Stimulated activated CD8-positive, alpha-beta memory T cell treated with anti-CD3 and anti-CD28 coated beads, Interleukin-15, amount 100 ng/mL, for 48 hours (primary cell): Measurements from ENCODE around the gene RXFP1.

Experiments
- DNase-seq, 2 donors: peaks; one replicate each; pipeline ENCODE4 v3.0.0-alpha.2; 2020; ENCODE audit warnings: low read depth in 2 of 2

The RXFP1 gene

DNA sequence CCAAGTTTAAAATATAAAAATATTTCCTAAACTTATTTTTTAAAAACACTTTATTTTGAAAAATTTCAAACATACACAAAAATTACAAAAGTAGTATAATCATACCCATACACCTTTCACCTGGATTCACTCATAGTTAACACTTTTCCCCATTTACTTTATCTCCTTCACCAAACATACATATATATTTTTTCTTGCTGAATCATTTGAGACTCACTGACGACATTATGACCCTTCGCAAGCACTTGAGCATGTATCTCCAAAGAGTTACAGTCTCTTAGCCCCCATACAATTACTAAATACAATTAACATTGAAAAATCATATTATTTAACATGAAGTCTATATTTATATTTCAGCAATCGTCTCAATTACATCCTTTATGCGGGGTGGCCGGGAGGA lies 19.8 kb downstream of the RXFP1 start:
- DNase-seq, result no peak

DNA sequence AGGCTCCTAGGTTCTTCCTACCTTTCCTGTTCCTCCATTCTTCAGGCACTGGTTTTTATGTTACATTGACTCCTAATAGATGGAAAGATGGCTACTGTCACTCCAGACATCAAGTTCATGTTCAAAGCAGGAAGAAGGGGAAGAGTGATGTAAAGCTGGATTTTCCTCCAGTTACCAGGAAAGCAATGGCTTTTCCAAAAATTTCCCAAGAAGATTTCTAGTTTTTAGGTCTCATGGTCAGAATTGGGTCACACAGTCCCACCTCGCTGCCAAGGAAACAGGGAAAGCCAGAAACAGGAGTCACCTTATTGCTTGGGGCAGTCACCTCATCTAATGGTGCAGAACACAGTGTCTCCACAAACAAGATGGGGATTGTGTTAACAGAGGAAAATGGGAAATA lies 21.5 kb downstream of the RXFP1 start:
- no peak for DNase-seq

DNA sequence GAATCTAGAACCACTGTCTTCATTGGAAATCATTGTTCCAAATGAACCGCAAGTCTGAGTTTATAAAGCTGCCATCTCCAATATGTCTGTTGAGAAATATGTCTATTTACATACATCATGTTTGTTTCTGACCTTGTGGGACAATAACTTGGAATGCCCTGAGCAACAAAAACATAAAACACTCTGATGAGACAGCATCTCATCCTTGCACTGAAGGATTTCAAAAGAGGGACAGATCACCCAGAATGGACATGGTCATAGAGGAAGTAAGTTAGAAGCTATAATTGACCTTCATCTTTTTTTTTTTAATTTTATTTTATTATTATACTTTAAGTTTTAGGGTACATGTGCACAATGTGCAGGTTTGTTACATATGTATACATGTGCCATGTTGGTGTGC lies 22.5 kb downstream of the RXFP1 start:
- no peak for DNase-seq

DNA sequence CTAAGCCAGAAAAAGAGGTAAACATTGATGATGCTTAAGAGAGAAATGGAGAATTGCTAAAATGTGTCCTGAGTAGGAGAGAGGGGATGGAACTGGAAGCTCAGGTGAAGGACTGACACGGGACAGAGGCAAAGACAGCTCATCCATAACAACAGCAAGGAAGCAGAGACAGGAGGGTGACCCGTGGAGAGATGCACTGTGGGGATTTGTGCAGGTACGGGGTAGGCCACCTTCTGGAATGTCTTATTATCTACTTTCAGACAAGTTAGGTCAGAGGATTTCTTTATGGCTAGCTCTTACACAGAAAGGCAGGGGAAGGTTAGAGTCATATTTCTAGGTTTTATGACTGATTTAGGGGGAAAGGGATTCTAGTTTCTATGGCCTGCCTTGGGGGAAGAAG lies 31.7 kb downstream of the RXFP1 start:
- no peak for DNase-seq

DNA sequence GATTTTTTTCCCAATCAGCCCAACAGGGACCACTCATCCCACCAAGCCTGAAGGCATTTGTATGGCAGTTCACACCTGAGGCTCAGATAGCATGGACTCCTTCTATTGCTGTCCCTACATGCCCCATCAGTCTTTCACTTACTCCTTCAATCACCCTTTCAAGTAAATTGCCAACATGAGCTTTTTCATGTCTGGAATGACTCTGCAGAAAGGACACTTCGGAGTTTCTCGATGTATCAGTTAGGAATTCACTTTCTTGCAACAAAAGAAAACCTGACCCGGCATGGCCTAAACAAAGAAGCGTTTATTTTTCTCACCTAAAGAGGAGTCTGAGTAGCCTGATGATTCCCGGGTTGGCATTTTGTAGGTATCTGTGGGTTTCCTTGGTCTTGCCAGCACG lies 38.6 kb downstream of the RXFP1 start:
- no peak for DNase-seq

DNA sequence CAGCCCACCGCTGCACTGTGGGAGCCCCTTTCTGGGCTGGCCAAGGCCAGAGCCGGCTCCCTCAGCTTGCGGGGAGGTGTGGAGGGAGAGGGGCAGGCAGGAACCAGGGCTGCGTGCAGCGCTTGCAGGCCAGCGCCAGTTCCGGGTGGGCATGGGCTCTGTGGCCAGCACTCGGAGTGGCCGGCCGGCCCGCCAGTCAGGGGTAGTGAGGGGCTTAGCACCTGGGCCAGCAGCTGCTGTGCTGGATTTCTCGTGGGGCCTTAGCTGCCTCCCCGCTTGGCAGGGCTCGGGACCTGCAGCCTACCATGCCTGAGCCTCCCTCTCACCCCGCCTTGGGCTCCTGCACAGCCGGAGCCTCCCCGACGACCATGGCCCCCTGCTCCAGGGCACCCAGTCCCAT lies 45.2 kb downstream of the RXFP1 start:
- no peak for DNase-seq

DNA sequence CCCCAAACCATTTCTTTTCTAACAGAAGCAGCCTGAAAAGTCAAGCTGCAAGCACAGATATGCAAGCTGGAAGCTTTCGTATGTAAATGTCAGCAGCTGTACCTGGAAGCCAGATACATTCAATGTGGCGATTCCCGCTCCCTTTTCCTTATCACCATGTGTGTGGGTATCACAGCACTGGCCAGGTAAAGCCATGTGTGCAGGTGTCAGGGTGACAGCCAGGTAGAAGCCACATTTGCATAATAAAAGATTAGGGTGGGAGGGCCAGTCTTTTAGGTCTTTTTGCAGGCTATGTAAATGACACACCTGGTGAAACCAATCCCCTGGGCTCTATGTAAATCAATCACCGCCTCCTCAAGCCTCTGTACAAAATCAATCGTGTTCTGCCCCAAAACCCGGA lies 50.1 kb downstream of the RXFP1 start:
- no peak for DNase-seq

DNA sequence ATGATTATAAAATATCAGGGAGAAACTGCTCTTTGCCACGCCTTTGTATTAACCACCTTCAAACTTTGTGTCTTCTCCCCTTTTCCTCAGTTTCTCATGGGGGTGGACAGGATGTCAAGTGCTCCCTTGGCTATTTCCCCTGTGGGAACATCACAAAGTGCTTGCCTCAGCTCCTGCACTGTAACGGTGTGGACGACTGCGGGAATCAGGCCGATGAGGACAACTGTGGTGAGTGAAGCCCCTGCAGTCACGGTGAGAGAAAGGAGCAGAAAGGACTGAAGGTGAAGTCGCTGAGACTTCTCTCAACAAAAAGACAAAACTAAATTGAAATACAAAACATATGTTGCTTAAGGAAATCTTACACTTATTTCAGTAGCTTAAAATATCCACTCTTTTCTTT lies 50.9 kb downstream of the RXFP1 start:
- DNase-seq, result no peak

DNA sequence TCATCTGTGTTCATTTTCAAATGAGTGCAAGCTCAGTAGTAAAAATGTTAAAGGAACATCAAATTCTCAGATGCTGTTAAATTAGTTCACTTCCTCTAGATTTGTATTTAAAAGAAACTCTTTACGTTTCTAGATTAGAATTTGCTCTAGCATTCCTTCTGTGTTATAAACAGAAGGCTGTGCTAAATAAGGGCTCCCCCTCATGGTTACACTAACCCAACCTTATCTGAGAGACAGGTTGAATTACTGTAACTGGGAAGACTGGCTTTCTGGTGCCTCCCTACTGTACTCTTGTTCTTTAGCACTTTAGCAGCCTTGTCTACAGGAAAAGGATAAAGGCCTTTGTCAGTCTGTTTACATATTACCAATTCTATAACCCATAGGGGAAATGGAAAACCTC lies 56.8 kb downstream of the RXFP1 start:
- no peak for DNase-seq

DNA sequence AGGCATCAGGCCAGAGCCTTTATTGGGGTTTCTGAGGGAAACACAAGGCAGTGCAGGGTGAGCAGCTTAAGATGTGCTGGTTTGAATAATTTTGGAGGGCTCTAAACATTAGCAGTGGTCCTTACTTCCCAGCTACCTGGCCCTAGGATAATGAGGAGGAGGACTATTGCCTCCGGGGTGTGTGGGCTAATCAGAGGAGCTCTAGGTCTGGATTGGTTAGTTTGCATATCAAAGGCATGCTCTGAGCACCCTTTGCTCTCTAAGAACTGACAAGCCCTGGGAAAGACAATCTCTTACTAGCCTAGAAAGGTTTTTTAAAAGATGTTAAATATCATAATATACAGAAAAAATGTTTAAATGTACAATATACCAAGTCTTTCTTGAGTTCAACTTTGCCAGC lies 58.4 kb downstream of the RXFP1 start:
- DNase-seq, result no peak

DNA sequence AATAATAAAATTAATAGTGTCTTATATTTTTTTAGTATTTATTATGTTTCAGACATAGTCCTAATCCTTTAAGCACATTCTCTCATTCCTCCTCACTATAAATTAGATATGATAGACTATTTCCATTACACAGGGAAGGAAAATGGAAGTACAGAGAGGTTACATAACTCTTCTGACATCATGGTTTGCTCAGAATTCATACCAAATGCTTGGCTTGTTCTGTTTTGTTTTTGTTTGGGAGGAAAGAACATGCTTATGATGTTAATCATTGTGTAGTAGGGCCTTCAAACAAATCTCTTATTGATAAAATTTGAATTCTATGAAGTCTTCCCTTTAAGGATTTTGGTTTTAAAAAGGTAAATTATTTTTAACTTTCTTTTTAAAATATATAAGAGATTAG lies 59.5 kb downstream of the RXFP1 start:
- no peak for DNase-seq

DNA sequence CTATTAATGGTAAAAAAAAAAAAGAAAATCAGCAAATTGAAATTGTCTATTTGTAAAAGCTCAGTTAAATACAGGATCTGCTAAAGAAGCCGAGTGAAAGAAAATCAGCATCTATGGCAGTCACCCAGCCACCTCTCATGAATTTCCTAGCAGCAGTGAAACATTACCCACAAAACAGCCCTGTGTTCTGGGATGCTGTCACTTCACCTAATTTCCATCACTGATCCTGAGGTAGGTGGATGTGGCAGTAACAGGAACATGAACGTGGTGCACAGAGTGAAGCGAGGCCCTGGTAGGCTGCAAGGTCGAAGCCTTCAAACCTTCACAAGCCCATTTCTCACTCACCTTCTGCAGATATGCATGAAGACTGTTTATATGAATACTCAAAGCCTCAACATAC lies 65.2 kb downstream of the RXFP1 start:
- DNase-seq, result no peak

DNA sequence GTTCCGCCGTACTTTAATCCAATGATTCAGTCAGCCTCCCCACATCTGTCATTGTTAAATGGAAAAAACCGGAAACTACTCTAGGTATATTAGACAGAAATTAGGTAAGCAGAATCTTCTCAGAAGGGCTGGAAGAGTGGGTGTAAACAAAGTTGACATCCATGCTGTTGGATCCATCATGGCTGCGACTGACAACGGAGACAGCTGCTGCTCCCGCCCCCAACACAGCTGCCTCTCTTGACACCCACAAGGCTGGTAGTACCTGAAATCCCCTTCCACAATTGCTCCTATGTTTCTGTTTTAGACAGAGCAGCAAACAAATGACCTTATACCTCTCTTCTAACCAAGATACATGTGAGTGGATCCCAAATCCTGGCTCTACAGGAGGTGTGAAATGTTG lies 66.6 kb downstream of the RXFP1 start:
- DNase-seq, result no peak

DNA sequence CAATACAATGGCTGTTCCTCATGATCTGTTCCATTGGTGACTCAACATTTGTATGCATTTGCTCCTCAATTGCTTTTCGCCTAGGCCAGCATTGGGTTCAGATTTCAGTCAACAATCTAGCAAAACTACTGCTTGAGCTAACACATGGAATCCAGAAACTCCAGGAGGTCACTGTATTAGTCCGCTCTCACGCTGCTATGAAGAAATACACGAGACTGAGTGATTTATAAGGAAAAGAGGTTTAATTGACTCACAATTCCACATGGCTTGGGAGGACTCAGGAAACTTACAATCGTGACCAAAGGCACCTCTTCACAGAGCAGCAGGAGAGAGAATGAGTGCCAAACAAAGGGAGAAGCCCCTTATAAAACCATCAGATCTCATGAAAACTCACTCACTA lies 67.1 kb downstream of the RXFP1 start:
- no peak for DNase-seq

DNA sequence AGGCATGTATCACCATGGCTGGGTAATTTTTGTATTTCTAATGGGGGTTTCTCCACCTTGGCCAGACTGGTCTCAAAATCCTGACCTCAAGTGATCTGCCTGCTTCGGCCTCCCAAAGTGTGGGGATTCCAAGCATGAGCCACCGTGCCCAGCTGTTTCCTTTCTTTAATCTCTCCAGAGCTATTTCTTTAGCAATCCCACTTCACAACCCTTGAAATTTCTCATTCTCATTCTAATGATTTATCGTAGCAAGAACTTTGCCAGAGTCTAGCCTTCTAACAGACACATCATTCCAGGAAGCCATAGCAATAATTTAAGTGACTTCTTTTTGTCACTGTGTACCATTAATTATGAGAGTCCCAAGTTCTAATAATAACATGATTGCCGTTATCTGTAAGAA lies 68.6 kb downstream of the RXFP1 start:
- DNase-seq, result no peak

DNA sequence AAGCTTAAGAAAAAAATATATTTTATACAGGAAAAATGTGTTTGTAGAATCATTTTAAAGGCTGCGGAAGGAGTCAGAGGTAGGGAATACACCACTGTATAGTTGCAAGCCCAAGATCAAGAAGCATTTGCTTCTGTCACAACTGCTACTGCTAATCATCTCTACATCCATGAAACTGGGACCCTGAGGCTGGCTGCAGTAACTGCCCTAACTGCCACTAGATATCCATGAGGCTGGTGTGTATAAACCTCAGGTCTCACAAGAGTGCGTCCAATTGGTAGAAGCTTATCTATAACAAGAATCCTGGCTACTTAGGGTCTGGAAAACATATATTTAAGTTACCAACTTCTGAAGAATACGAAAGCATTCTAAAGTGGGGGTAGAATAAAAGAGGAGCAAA lies 69.1 kb downstream of the RXFP1 start:
- DNase-seq, result no peak

DNA sequence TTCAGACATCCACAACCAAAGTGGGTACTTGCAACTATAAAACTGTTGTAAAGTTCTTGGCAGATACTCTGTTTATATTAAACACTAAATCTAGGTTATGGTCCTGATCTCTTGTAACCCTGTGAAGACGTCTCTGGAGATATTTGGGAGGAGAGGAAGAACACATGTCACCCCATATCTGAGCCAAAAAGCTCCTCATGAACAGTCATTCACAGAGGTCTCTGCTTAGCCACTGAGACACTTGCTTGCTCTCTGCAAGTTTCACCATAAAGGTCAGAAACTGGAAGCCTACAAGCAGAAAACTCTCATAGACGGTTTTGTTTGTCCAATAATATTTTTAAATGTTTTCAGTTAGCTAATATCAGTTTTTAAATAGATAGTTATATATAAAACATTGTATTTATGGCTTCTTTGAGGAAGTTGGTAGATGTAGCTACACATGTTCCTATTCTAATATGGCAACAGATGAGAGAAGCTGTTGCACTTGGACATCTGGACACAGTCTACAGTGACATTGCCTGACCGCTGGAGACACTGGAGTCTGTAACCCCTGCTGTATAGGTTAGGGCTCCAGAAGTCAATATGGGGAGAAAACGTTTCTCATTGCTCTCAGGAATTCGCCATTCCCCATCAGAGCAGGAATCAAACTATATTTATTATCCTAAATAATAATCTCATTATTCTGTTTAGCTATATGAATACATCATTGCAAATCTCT lies 76.4 kb downstream of the RXFP1 start:
- DNase-seq, result no peak

DNA sequence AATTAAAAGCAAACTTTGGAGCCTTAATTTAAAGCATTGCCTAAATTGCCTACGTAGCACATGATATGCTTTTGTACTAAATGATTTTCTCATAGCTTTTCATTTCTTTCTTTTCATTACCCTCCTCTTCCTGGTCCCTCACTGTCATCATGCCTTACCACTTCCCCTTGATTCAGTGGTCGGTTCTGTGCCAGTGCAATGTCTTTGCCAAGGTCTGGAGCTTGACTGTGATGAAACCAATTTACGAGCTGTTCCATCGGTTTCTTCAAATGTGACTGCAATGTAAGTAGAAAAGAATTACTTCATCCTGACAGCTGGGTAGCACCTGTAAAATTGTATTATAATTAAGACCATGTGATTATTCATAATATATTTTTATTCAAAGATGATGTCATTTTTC lies 77.5 kb downstream of the RXFP1 start:
- DNase-seq, result no peak

DNA sequence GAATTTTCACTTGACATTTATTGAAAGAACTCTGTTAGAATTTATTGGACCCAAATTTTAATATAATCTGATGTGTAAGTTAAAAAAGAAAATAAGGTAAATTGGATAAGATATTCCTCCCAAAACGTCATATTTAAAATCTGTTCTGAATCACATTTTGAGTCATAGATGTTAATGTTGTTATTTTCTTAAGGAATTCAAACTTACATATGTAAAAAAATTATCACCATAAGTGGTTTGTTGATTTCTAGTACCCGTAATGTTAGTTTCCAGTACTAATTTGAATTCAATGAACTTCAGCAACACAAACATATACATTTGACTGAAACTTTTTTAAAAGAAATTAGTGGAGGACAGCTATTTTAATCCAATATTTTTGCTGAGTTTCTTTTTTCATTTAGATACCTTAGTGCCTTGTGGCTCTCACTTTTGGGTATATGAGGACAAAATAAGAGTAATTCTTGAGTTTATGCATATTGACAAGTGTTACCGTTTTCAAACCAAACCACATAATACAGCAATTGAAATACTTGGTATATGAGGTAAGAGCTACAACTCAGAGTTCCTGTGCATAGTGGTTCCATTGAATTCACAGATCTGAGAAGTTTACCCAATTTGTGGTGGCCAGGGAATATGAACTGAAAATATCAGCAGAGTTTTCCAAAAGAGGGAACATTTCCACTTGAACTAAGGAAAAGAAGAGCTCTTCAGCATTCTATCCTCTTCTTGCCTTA lies 78.2 kb downstream of the RXFP1 start:
- no peak for DNase-seq

DNA sequence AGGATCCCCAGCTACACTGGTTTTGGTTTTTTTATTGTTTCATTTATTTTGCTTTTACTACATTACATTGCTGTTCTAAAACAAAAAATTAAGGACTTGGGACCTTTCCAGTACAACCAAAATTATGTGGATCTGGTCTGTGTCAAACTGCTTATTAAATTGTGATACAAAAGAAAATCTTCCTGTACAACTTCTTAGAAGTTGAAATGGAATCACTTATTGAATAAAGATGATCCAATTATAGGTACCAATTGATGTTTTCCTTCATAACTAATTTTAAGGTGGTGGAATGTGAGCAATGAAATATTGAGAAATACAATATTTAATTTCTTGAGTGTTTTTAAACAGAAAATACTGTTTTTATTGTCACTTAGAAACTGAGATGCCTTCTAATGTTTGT lies 82.7 kb downstream of the RXFP1 start:
- no peak for DNase-seq

DNA sequence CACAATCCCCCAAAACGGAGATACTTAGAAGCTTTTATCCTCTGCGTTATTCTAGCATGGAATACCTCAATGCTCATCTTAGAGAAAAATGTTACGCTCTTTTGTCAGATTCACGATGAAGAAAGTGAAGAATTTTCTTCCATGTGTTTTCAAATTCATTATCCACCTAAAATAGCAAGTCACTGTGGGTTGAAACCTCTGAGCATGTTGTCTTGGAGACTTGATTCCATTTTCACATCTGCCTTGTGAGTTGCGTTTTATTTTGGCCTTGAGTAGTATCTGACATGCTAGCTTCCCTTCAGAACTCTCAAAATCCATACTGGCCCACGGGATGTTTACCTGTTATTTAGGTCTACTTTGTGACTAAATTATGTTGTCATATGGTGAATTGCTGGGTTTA lies 83.7 kb downstream of the RXFP1 start:
- no peak for DNase-seq

DNA sequence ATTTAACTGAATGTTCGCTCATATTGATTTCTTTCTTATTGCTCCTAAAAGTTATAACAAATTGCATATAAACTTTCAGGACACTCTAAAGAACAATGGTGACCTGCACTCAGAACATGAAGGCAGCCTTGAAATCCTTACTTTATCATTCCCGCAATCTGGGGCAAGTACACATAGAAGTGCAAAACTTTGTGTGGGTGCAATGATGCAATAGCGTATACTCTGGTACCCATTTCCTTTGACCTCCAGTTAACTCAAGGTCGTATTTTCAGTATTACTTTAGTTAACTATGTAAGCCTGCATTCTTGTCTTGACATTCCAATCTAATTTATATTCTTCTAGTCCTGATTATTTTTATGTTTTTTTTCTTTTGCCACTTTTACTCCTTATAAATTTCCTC lies 85.3 kb downstream of the RXFP1 start:
- DNase-seq, result no peak

DNA sequence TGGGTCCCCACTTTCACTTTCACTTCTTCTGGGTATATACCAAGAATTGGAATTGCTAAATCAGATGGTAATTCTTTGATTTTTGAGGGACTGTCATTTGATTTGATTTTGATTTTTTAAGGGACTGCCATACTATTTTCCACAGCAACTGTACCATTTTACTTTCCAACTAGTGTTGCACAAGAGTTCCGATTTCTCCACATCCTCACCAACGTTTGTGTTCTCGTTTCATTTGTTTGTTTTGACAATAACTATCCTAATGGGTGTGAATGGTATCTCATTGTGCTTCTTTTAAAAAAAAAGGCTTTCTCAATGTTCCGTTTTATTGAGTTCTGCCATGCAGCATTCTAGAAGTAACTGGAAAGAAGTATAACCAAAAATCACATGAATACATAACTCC lies 87.4 kb downstream of the RXFP1 start:
- DNase-seq, result no peak

DNA sequence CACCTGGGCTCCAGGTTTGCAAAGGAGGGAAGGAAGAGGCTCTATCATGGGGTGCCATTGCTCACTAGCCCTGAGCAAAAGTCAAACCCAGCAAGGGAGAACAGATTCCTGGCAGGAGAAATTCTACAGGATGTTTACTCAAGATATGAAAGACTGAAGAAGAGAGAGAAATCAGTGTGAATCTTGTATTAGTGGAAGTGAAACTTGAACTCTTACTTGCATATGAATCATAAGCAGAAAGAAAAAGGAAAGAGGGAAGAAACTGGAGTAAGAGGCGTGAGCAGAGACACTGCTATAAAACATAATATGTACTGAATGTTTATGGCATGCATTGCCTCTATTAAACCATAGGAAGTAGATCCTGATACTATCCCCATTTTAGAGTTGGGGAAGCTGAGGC lies 89.1 kb downstream of the RXFP1 start:
- DNase-seq, result no peak
